Measurements from ENCODE around the gene SHMT2. TPM values are rescaled to one million over a fixed set of nuclear protein-coding genes. Genes with fewer than 3 reads are reported as not detected.

Gene SHMT2
- total RNA-seq, 1 experiment from 2014 or later, result 297 TPM

- TF ChIP-seq ZNF671 (CRISPR knock-in tag; IDR thresholded peaks at IDR 0.05) (no peak), NFYB (CRISPR knock-in tag; conservative IDR thresholded peaks at IDR 0.05; ENCODE audit: low read depth) (no peak), NR2C2 (CRISPR knock-in tag; IDR thresholded peaks at IDR 0.05) (no peak), TEAD1 (CRISPR knock-in tag; IDR thresholded peaks at IDR 0.05) (no peak), MAX (CRISPR knock-in tag; IDR thresholded peaks at IDR 0.05) (no peak), TP53 (CRISPR knock-in tag; IDR thresholded peaks at IDR 0.05) (no peak)
These were observed 32.8 kb downstream of the SHMT2 start (continued) for GRCh38 chr12:57262126-57262822.

GRCh38 chr12:57263096-57263495 lies 33.6 kb downstream of the SHMT2 start:
- ChIA-PET CTCF (interaction anchor here (0.9 to 4.6 kb wide), 5 partner anchors 12 to 190 kb away, joined by 3 to 22 read pairs (median 3); partner anchors contain the start of gene STAC3), POLR2A (no interaction called here)
- Mint-ChIP-seq H3K36me3 (peaks cover 17% of the 10 kb centered on the region), H3K9me3 (no peaks in the 10 kb centered on the region), H3K4me3 (no peak overlapping the region), H3K27ac (no peak overlapping the region), H3K27me3 (ENCODE audit: low read depth) (no peaks in the 10 kb centered on the region), H3K4me1 (peaks cover 12% of the 10 kb centered on the region)
- TF ChIP-seq TCF7 (CRISPR knock-in tag; IDR thresholded peaks at IDR 0.05; ENCODE audit: low read depth) (no peak), MXD4 (CRISPR knock-in tag; IDR thresholded peaks at IDR 0.05; ENCODE audit: borderline replicate concordance) (no peak), FOXJ3 (CRISPR knock-in tag; IDR thresholded peaks at IDR 0.05; ENCODE audit: borderline replicate concordance) (no peak), USF1 (CRISPR knock-in tag; IDR thresholded peaks at IDR 0.05) (no peak), TEAD1 (CRISPR knock-in tag; IDR thresholded peaks at IDR 0.05) (no peak), ATF6 (CRISPR knock-in tag; IDR thresholded peaks at IDR 0.05) (no peak), CBFB (CRISPR knock-in tag; IDR thresholded peaks at IDR 0.05; ENCODE audit: low read depth) (no peak), NR1H2 (CRISPR knock-in tag; IDR thresholded peaks at IDR 0.05) (no peak), RELA (CRISPR knock-in tag; IDR thresholded peaks at IDR 0.05; ENCODE audit: borderline replicate concordance) (no peak), E2F4 (CRISPR knock-in tag; IDR thresholded peaks at IDR 0.05; ENCODE audit: borderline replicate concordance, low read depth) (no peak), USF2 (CRISPR knock-in tag; IDR thresholded peaks at IDR 0.05) (no peak), STAT6 (CRISPR knock-in tag; conservative IDR thresholded peaks at IDR 0.05; ENCODE audit: low read depth) (no peak), ELF4 (CRISPR knock-in tag; IDR thresholded peaks at IDR 0.05; ENCODE audit: low read depth) (no peak), HMGA2 (CRISPR knock-in tag; IDR thresholded peaks at IDR 0.05) (no peak), ZNF671 (CRISPR knock-in tag; IDR thresholded peaks at IDR 0.05) (no peak), JAZF1 (CRISPR knock-in tag; IDR thresholded peaks at IDR 0.05) (no peak), PRDM15 (CRISPR knock-in tag; IDR thresholded peaks at IDR 0.05) (no peak), NFATC4 (CRISPR knock-in tag; IDR thresholded peaks at IDR 0.05) (no peak), SMAD4 (CRISPR knock-in tag; IDR thresholded peaks at IDR 0.05) (no peak)
- ATAC-seq (no peak), DNase-seq (ENCODE audit: low spot score) (no peak)
